ENCODE measurements around the gene IRF1.

- no peak for TF ChIP-seq CTCF (IDR thresholded peaks at IDR 0.05 in 8 of 11, conservative IDR thresholded peaks at IDR 0.05 in 3 of 11)
- no peak for TF ChIP-seq POLR2A (IDR thresholded peaks at IDR 0.05)
- TF ChIP-seq POLR2AphosphoS5 (IDR thresholded peaks at IDR 0.05): no peak
Measured at GRCh38 chr5:132462333-132462732, 28.2 kb downstream of the IRF1 start.
